Measurements from ENCODE around the gene PLXNA1. TPM values are rescaled to one million over a fixed set of nuclear protein-coding genes. Genes with fewer than 3 reads are reported as not detected.

The PLXNA1 gene
- polyA plus RNA-seq, 3 donors from 2014 or later: 0.05 to 0.17 (median 0.06) TPM

DNA sequence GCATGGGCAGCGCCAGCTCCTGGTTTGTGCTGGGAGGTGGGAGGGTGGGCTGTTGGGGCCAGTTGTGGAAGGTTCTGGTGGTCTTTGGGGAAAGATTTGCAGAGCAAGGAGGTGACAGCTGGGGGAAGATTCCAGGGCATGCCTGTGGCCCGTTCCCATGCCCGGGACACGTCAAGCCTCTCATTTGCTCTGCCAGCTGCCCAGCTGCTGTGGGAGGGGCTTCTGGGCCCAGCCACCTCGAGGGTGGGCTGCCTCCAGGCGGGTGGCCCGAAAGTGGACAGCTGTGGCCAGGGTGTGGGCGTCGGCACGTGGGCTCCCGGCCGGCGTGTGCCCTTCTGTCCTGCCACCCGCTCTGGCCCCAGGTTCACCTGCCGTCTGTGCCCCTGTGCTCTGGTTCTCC, 17.2 kb downstream of the PLXNA1 start:
- H3K4me3 Mint-ChIP-seq: no peak overlapping the region
- DNase-seq: no peak

DNA sequence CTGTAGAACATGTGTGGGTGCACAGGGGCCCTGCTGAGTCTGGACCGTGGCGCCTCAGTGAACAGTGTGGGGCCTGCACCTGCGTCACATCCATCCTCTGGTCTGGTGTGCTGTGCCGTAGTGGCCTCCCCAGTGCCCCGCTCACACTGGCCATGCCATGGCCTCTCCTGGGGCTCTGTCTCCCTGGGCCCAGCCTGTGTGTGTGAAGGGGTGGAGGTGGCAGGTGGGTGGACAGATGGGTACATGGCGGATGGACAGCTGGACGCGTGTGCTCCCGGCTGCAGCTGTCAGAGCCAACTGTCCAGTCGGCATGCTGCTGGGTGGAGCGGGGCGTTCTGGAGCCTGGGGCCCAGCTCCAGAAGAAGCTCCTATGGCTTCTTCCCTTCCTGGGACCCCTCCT, 17.8 kb downstream of the PLXNA1 start:
- no peaks in the 10 kb centered on the region for H3K4me1 Mint-ChIP-seq
- peaks cover 0 to 2% (median 0%) of the 10 kb centered on the region in 3 donors for H3K27me3 Mint-ChIP-seq (ENCODE audit: low read depth in 3 of 3)
- DNase-seq: no peak
- H3K27ac Mint-ChIP-seq: no peak overlapping the region
- H3K36me3 Mint-ChIP-seq: no peaks in the 10 kb centered on the region
- no peak overlapping the region for H3K4me3 Mint-ChIP-seq
- H3K9me3 Mint-ChIP-seq: peaks cover 0 to 2% (median 0%) of the 10 kb centered on the region in 6 donors

More for the DNA sequence above, 17.2 kb downstream of the PLXNA1 start:
- Mint-ChIP-seq H3K9me3 (peaks cover 0 to 2% (median 0%) of the 10 kb centered on the region in 6 donors), H3K4me1 (no peaks in the 10 kb centered on the region), H3K36me3 (no peaks in the 10 kb centered on the region), H3K27ac (no peak overlapping the region), H3K27me3 (ENCODE audit: low read depth in 3 of 3) (peaks cover 0 to 2% (median 0%) of the 10 kb centered on the region in 3 donors)

DNA sequence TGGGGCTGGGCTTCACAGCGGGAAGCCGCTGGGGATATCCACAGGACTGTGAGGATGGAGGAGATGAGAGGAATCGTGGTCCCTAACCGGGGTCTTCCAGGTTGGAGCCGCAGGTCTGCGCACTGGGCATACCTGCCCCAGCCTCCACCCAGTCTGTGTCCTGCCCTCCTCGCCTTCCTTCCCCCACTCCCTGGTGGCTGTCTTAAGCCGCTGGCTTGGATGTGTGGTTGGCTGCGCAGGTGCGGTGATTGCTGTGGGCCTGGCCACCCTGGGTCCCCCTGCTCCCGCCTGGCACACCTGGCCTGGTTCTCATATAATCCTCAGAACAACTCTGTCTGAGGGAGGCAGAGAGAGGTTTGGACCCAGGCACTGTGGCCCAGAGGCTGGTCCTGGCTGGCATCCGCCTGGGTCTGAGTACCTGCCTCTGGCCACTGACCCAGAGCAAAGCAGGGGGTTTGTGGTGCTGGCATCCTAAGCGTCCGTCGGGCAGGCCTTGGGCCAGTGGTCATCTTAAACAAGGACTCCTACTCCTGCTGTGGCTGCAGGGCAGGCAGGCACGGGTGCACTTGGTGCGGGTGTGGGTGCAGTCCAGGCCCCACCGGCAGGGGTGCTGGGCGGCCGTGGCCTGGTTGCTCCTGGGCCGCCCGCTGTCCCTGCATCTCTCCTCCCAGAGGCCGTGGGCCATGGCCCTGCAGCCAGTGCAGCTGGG, 18.7 kb downstream of the PLXNA1 start:
- Mint-ChIP-seq H3K27ac (no peak overlapping the region), H3K36me3 (no peaks in the 10 kb centered on the region), H3K4me1 (no peaks in the 10 kb centered on the region), H3K9me3 (peaks cover 0 to 2% (median 0%) of the 10 kb centered on the region in 6 donors), H3K27me3 (ENCODE audit: low read depth in 3 of 3) (peaks cover 0 to 2% (median 0%) of the 10 kb centered on the region in 3 donors), H3K4me3 (no peak overlapping the region)
- no peak for DNase-seq

DNA sequence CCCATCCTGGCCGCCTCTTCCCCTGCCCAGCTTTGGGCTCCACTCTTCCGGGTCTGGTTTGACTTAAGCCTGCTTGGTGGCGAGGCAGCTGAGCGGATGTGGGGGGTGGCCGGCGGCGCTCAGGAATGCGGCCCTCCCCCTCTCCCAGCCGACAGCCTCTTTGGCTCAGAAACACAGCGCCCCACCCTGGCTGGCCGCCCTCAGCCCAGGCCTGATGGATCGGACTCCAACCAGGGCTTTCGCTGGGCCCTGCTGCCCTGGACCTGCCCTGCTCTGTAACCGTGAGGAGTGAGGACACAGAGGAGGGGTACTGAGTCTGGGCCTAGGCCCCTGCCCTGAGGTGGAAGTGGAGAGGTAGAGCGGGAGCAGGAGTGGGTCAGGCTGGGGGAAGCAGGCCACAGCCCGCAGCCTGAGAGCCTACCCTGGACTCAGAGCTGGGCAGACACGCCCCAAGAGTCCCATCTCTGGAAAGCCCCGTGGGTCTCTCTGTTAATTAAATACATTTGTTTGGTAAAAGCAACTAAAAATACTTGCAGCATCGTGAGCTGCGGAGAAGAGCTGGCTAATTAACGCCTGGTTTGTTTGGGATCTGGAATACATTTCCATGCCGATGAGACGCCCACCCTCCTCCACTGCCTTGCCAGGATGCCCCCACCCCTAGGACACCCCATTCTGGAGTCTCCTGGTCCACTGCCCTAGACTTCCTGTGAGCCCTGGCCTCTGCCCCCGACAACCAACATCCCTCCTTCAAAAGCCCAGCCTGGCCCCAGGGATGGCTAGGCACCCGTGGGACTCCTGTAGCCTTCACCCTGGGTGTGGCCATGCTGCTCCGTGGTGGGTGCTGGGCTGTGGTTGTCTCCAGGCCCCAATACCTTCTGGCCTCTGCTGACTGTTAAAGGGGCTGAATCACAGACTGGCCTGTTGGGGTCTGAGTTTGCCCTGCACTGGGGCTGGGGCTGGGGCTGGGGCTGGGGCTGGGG, 19.6 kb downstream of the PLXNA1 start:
- H3K9me3 Mint-ChIP-seq: peaks cover 0 to 2% (median 0%) of the 10 kb centered on the region in 6 donors
- no peaks in the 10 kb centered on the region for H3K36me3 Mint-ChIP-seq
- H3K4me1 Mint-ChIP-seq: no peaks in the 10 kb centered on the region
- no peak overlapping the region for H3K4me3 Mint-ChIP-seq
- H3K27me3 Mint-ChIP-seq (ENCODE audit: low read depth in 3 of 3): peaks cover 0 to 2% (median 0%) of the 10 kb centered on the region in 3 donors
- DNase-seq: no peak
- no peak overlapping the region for H3K27ac Mint-ChIP-seq

DNA sequence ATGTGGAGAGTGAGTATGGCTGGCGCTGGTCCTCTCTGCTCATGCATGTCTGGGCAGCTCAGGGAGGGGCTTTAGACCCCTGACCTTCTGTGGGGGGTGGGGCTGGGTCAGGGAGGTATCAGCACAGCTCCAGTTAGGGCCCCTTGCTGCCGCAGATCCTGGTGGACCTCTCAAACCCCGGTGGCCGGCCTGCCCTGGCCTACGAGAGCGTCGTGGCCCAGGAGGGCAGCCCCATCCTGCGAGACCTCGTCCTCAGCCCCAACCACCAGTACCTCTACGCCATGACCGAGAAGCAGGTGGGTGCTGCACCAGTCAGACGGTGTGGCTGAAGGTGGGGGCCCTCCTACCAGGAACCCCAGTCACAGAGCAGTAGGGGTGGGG, 20.2 kb downstream of the PLXNA1 start:
- no peaks in the 10 kb centered on the region for H3K4me1 Mint-ChIP-seq

DNA sequence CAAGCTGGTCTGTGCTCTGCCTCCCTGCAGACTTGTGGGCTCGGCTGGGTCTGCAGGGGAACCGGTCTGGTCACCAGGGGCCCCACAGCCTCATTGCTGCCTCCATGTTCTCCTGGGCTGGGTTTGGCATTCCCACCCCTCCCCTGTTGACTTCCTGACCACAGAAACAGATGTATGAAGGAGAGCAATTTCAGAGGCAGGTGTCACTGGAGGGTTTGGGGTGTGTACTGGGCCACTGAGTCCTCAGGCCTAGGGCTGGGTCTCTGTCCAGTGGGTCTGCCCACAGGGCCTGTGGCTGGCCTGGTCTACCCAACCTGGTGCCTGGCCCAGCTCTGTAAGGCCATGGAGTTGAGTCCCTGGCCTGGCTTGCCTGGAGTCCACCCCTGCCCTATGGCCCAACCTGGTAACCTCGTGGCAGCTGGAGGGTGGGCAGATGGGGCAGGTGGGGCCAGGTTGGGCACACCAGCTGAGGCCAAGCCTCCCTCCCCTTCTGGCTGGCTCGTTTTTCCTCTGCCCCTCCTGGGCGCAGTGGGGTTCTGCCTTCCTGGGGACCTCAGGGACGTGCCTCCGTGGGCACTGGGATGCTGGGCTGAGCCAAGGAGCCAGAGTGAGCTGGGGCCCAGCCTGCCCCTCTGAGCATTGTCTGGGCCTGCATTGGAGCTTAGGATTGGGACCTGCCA, 20.8 kb downstream of the PLXNA1 start:
- Mint-ChIP-seq H3K36me3 (no peaks in the 10 kb centered on the region), H3K27me3 (ENCODE audit: low read depth in 3 of 3) (no peaks in the 10 kb centered on the region), H3K4me1 (no peaks in the 10 kb centered on the region), H3K4me3 (no peak overlapping the region), H3K27ac (no peak overlapping the region), H3K9me3 (peaks cover 0 to 2% (median 0%) of the 10 kb centered on the region in 6 donors)
- no peak for DNase-seq

More for the DNA sequence above, 20.2 kb downstream of the PLXNA1 start:
- Mint-ChIP-seq H3K27me3 (ENCODE audit: low read depth in 3 of 3) (no peaks in the 10 kb centered on the region), H3K27ac (no peak overlapping the region), H3K9me3 (peaks cover 0 to 2% (median 0%) of the 10 kb centered on the region in 6 donors), H3K4me3 (no peak overlapping the region), H3K36me3 (no peaks in the 10 kb centered on the region)
- no peak for DNase-seq

DNA sequence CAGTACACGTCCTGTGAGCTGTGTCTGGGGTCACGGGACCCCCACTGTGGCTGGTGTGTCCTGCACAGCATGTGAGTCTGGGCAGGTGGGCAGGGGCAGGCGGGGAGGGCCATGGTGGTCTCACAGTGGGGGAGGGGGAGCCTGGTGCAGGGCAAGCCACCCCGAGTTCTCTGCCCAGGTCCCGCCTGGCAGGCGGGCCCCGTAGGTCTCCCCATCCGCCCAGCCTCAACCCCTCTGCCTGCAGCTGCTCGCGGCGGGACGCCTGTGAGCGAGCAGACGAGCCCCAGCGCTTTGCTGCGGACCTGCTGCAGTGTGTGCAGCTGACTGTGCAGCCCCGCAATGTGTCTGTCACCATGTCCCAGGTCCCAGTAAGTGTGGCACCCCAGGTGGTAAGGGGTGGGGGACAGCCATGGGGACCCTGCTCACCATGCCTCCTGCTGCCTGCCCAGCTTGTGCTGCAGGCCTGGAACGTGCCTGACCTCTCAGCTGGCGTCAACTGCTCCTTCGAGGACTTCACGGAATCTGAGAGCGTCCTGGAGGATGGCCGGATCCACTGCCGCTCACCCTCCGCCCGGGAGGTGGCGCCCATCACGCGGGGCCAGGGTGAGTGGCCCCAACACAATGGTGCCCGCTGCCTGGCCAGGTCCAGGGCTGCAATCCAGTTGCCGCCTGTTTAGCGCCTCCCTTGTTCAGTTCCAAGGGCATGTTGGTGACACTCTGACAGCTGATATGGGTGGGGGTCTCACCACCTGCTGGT, 21.9 kb downstream of the PLXNA1 start:
- no peak for DNase-seq
- peaks cover 0 to 1% (median 0%) of the 10 kb centered on the region in 3 donors for H3K27me3 Mint-ChIP-seq (ENCODE audit: low read depth in 3 of 3)
- H3K27ac Mint-ChIP-seq: no peak overlapping the region
- peaks cover 0 to 2% (median 0%) of the 10 kb centered on the region in 6 donors for H3K9me3 Mint-ChIP-seq
- no peak overlapping the region for H3K4me3 Mint-ChIP-seq
- no peaks in the 10 kb centered on the region for H3K4me1 Mint-ChIP-seq
- no peaks in the 10 kb centered on the region for H3K36me3 Mint-ChIP-seq

DNA sequence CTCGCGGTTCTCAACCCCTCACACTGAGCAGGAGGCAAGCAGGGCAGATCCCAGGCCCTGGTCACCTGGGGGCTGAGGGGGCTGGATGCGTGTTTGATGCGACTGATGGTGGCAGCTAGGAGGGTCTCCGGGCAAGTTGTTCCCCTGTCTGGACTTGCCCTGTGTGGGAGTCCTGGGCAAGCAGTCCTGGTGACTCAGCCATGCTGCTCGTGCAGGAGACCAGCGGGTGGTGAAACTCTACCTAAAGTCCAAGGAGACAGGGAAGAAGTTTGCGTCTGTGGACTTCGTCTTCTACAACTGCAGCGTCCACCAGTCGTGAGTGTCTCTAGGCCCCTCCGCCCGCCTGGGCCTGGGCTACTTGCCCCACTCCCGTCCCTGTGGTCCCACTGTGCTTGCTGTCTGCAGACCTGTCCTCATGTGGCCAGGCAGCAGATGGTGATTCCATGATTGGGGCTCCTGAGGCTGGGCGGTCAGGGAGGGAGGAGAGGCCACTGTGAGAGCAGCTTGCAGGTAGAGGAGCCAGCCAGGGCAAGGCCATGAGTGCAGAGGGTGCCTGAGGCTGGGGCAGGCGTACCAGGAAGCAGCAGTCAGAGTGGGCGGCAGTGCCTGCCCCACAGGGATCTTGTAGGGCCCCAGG, 23.1 kb downstream of the PLXNA1 start:
- Mint-ChIP-seq H3K9me3 (peaks cover 0 to 2% (median 0%) of the 10 kb centered on the region in 6 donors), H3K4me3 (no peak overlapping the region), H3K36me3 (no peaks in the 10 kb centered on the region), H3K27me3 (ENCODE audit: low read depth in 3 of 3) (peaks cover 0 to 1% (median 0%) of the 10 kb centered on the region in 3 donors), H3K4me1 (no peaks in the 10 kb centered on the region), H3K27ac (no peak overlapping the region)
- DNase-seq: no peak

DNA sequence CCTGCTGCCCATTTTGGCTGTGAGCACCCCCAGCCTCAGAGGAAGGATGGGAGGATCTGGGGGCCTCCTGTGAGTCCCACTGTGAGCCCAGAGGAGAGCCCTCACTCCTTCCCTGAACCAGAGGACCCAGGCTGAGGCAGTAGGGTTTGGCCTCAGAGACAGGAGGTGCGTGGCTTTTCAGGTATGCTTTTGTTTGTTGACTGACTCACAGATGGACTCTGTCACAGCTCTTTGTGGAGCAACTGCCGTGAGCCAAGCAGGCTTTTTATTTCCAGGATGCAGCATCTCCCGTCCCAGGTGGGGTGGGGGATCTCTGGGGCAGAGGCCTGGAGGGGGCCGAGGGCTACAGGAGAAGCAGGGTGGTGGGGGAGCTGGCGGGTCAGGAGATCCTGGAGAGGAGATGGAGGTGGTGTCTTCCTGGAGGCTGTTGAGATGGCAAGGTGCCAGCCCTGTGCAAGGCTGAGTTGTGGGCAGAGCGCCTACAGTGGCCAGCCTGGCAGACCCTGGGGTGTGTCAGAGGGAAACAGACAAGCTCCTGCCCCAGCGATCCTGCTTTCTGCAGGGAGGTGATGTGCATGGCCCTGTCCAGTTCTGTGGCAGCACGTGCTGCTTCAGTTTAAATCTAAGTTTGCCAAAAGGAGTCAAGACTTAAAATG, 24.0 kb downstream of the PLXNA1 start:
- Mint-ChIP-seq H3K27me3 (ENCODE audit: low read depth in 3 of 3) (peaks cover 0 to 1% (median 0%) of the 10 kb centered on the region in 3 donors), H3K36me3 (no peaks in the 10 kb centered on the region), H3K4me1 (no peaks in the 10 kb centered on the region), H3K27ac (no peak overlapping the region), H3K9me3 (peaks cover 0 to 2% (median 0%) of the 10 kb centered on the region in 6 donors), H3K4me3 (no peak overlapping the region)
- DNase-seq: no peak

DNA sequence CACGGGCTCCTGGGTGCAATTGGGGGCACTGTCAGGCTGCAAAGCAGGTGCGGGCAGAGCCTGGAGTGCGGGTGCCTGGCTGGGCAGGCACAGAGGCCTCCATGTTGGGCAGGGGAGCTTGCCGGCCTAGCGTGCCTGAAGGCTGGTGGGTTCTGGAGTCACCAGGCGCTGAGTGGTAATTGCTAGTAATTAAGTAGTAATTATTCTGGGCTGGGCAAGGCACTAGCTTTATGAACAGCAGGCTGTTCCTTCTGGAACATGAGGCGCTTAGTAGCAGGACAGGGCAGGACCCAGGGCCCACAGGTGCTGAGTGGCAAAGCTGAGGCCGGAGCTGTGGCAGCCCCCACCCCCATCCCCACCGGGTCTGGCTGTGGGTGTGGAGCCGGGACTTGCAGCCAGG, 25.3 kb downstream of the PLXNA1 start:
- Mint-ChIP-seq H3K36me3 (no peaks in the 10 kb centered on the region), H3K27me3 (ENCODE audit: low read depth in 3 of 3) (peaks cover 0 to 1% (median 0%) of the 10 kb centered on the region in 3 donors), H3K4me1 (no peaks in the 10 kb centered on the region), H3K4me3 (no peak overlapping the region), H3K27ac (no peak overlapping the region), H3K9me3 (peaks cover 0 to 2% (median 0%) of the 10 kb centered on the region in 6 donors)
- DNase-seq: no peak

DNA sequence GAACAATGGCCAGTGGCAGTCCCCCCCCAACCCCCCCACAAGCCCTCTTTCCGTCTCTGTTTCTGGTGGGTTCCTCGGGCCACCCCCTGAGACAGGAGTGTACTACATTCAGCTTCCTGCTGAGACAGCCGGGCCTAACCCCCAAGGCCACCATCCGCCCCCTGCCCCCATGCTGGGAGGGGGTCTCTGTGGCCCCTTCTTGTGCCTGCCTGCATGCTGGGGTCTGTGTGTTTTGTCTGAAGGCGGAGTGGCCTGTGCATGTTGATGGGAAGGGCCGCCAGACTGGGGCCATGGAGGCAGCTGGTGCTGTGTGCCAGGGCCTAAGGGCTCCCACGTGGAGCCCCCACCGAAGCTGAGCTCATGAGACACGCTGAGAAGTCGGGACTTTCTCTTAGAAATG, 26.6 kb downstream of the PLXNA1 start:
- Mint-ChIP-seq H3K27ac (no peak overlapping the region), H3K9me3 (no peaks in the 10 kb centered on the region)

DNA sequence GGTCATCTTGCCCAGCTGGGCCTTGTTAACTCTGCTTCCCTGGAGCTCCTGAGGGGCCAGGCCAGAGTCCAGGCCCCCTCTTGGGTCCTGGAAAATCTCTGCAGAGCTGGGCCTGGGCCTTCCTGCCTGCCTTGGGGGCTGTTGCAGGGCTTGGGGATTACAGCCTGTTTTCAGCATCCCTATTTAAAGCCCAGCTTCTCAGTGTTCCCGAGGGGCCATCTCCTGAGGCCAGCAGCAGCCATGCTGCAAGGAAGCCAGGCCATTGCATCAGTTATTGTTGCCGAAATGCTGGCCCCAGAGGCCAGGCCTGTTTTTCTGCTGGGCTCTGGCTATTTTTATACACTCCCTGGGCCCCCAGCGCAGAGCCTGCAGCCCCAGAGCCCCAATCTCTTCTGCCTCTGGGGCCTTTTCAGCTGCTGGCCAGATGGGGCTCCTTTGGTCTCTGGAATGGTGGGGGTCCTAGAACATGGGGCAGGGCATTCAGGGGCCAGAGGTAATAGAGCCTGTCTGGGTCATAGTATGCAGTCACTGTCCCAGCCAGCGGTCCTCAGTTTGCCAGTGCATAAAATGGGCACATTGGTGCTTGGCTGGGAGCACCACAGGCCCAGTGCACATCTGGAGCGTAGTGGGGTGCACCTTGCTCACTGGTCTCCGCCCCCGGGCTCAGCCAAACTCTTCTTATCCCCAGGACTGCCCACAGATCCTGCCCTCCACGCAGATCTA, 28.5 kb downstream of the PLXNA1 start:
- H3K9me3 Mint-ChIP-seq: no peaks in the 10 kb centered on the region
- no peak overlapping the region for H3K27ac Mint-ChIP-seq
- peaks cover 0 to 3% (median 1%) of the 10 kb centered on the region in 3 donors for H3K27me3 Mint-ChIP-seq (ENCODE audit: low read depth in 3 of 3)
- no peak overlapping the region for H3K4me3 Mint-ChIP-seq
- H3K36me3 Mint-ChIP-seq: no peaks in the 10 kb centered on the region
- no peak for DNase-seq
- no peaks in the 10 kb centered on the region for H3K4me1 Mint-ChIP-seq

More for the DNA sequence above, 26.6 kb downstream of the PLXNA1 start:
- no peak overlapping the region for H3K4me3 Mint-ChIP-seq
- peaks cover 0 to 2% (median 1%) of the 10 kb centered on the region in 3 donors for H3K27me3 Mint-ChIP-seq (ENCODE audit: low read depth in 3 of 3)
- no peaks in the 10 kb centered on the region for H3K36me3 Mint-ChIP-seq
- no peaks in the 10 kb centered on the region for H3K4me1 Mint-ChIP-seq
- DNase-seq: no peak
